Upper lobe of left lung (tissue), 6 donors: ENCODE measurements around the gene DHX32. TPM values are rescaled to one million over a fixed set of nuclear protein-coding genes. Genes with fewer than 3 reads are reported as not detected.
"Not testable (repeated sequence)": the region's sequence is repeated elsewhere in the genome, so short reads cannot be mapped to it uniquely, and the experiment has no call there.

Experiments used
- ATAC-seq, 2 donors: fragments of 200-7000 bp; cut with Tn5 transposase; one replicate each; pipeline ENCODE4 v1.9.1; 2022; ENCODE audit warnings: mild to moderate bottlenecking in 2 of 2, moderate library complexity in 2 of 2; ENCODE audit not compliant: low FRiP score in 2 of 2
- DNase-seq, 2 donors: peaks; one replicate each; pipeline ENCODE4 v3.0.0-alpha.2; 2019 to 2020
- H3K27ac ChIP-seq, 4 donors: fragments of 200-600 bp; sonication (generic); one replicate each; pipeline ENCODE4 v1.5.1; 2016 to 2019
- H3K27me3 ChIP-seq, 4 donors: fragments of 200-600 bp; sonication (generic); one replicate each; pipeline ENCODE4 v1.5.1; 2017 to 2019
- H3K36me3 ChIP-seq, 4 donors: fragments of 200-600 bp; sonication (generic); one replicate each; pipeline ENCODE4 v1.5.1; 2016 to 2019
- H3K4me1 ChIP-seq, 4 donors: fragments of 200-600 bp; sonication (generic); one replicate each; pipeline ENCODE4 v1.5.1; 2018 to 2019
- H3K4me3 ChIP-seq, 4 donors: fragments of 200-600 bp; sonication (generic); one replicate each; pipeline ENCODE4 v1.5.1; 2017 to 2019; ENCODE audit warnings: mild to moderate bottlenecking in 2 of 4, moderate library complexity in 1 of 4
- H3K9me3 ChIP-seq, 4 donors: fragments of 200-600 bp; sonication (generic); one replicate each; pipeline ENCODE4 v1.5.1; 2018 to 2019
- CTCF ChIP-seq, 6 experiments: fragments of 450-650 bp in 4 of 6; fragments of 200-600 bp in 2 of 6; sonication (generic) in 2 of 6; IDR thresholded peaks; one replicate each; pipeline ENCODE4 v1.5.1; 2016 to 2019; ENCODE audit warnings: antibody characterized with exemption in 6 of 6
- EP300 ChIP-seq, 4 donors: sonication (generic); formaldehyde crosslinking; IDR thresholded peaks; one replicate each; pipeline ENCODE4 v1.5.1; 2017; ENCODE audit warnings: antibody characterized with exemption in 4 of 4, control low read depth in 2 of 4
- POLR2A ChIP-seq, 4 donors: fragments of 450-650 bp; IDR thresholded peaks; one replicate each; pipeline ENCODE4 v1.5.1; 2016 to 2017; ENCODE audit warnings: antibody characterized with exemption in 4 of 4, mild to moderate bottlenecking in 2 of 4
- POLR2AphosphoS5 ChIP-seq, 2 donors: sonication (generic); formaldehyde crosslinking; IDR thresholded peaks; one replicate each; pipeline ENCODE4 v1.5.1; 2017; ENCODE audit warnings: antibody characterized with exemption in 2 of 2
- WGBS, 2 donors: methylation state at CpG; one replicate each; pipeline ENCODE4 v1.1.5; 2017 to 2018; 5-methylcytosine and 5-hydroxymethylcytosine counted together
- total RNA-seq, 6 donors: library from RNA; depleted of rRNA in 4 of 6; stranded (reverse); fragments of >200 nt in 4 of 6; gene quantifications; one replicate each; pipeline versions ENCODE4 v1.1.0 to v1.2.1, GENCODE V29; 2016 to 2021
- donor health status: DM: no; HTN: no; CAD: no; lungs with moderate emphysema.
- donor health status: DM: no; HTN: yes; CAD: no; lungs with severe emphysema.

The DHX32 gene
- total RNA-seq, 6 donors from 2014 or later, result 9.4 to 37.2 (median 28.0) TPM

GRCh38 chr10:125911145-125911544 lies 30.1 kb upstream of the DHX32 start:
- Histone ChIP-seq H3K9me3 (no peaks in the 10 kb centered on the region), H3K36me3 (no peaks in the 10 kb centered on the region), H3K4me3 (no peak overlapping the region), H3K4me1 (peaks cover 0 to 4% (median 0%) of the 10 kb centered on the region in 4 donors), H3K27me3 (no peaks in the 10 kb centered on the region), H3K27ac (no peak overlapping the region)
- 85 to 97% methylated on average over 10 of the region's 10 CpGs for WGBS, 2 donors
- ATAC-seq (no peak), DNase-seq (no peak)
- TF ChIP-seq EP300 (IDR thresholded peaks at IDR 0.05) (no peak), CTCF (IDR thresholded peaks at IDR 0.05) (no peak), POLR2AphosphoS5 (IDR thresholded peaks at IDR 0.05) (no peak), POLR2A (IDR thresholded peaks at IDR 0.05) (no peak)

- not testable (repeated sequence) for H3K4me3 ChIP-seq, H3K9me3 ChIP-seq, H3K27ac ChIP-seq, H3K36me3 ChIP-seq, ATAC-seq, H3K4me1 ChIP-seq, DNase-seq, H3K27me3 ChIP-seq
- WGBS, 2 donors, result 62 to 63% methylated on average over 3 of the region's 3 CpGs
Measured at GRCh38 chr10:125909491-125909890, 28.4 kb upstream of the DHX32 start.

GRCh38 chr10:125908813-125909212 lies 27.7 kb upstream of the DHX32 start:
- not testable (repeated sequence) for DNase-seq, H3K27me3 ChIP-seq, H3K27ac ChIP-seq, H3K4me1 ChIP-seq, H3K36me3 ChIP-seq, H3K4me3 ChIP-seq, H3K9me3 ChIP-seq
- WGBS, 2 donors, result 51 to 54% methylated on average over 2 of the region's 2 CpGs
- peak; percentile 34 to 70 for ATAC-seq

GRCh38 chr10:125907598-125907997 lies 26.5 kb upstream of the DHX32 start:
- WGBS, 2 donors, result 82 to 83% methylated on average over 2 of the region's 2 CpGs
- not testable (repeated sequence) for H3K27me3 ChIP-seq, H3K27ac ChIP-seq, H3K9me3 ChIP-seq, H3K36me3 ChIP-seq, DNase-seq, H3K4me1 ChIP-seq, ATAC-seq, H3K4me3 ChIP-seq

GRCh38 chr10:125905069-125905994 lies 24.2 kb upstream of the DHX32 start:
- not testable (repeated sequence) for H3K36me3 ChIP-seq, H3K9me3 ChIP-seq, H3K27ac ChIP-seq, H3K27me3 ChIP-seq, H3K4me3 ChIP-seq, H3K4me1 ChIP-seq, DNase-seq
- ATAC-seq, result peak; percentile 61 to 81
- WGBS, 2 donors, result 67 to 73% methylated on average over 5 of the region's 5 CpGs

GRCh38 chr10:125903135-125903640 lies 22.1 kb upstream of the DHX32 start:
- H3K9me3 ChIP-seq, H3K4me3 ChIP-seq, H3K27me3 ChIP-seq, H3K36me3 ChIP-seq, H3K4me1 ChIP-seq, H3K27ac ChIP-seq, ATAC-seq: not testable (repeated sequence)
- 75 to 78% methylated on average over 3 of the region's 3 CpGs for WGBS, 2 donors
- peak in 1 of 2 donors; percentile 22 for DNase-seq

- not testable (repeated sequence) for H3K4me3 ChIP-seq, H3K4me1 ChIP-seq, DNase-seq, H3K27ac ChIP-seq, ATAC-seq, H3K27me3 ChIP-seq, H3K9me3 ChIP-seq, H3K36me3 ChIP-seq
- 71 to 76% methylated on average over 2 to 3 of the region's 3 CpGs for WGBS, 2 donors
Measured at GRCh38 chr10:125900963-125901362, 19.9 kb upstream of the DHX32 start.

GRCh38 chr10:125897317-125897716 lies 16.2 kb upstream of the DHX32 start:
- 53 to 56% methylated on average over 4 of the region's 4 CpGs for WGBS, 2 donors
- H3K27ac ChIP-seq, result not testable (repeated sequence)

More at GRCh38 chr10:125897317-125897716, 16.2 kb upstream of the DHX32 start:
- peaks cover 0 to 17% (median 8%) of the 10 kb centered on the region in 4 donors for H3K4me1 ChIP-seq
- ATAC-seq, H3K9me3 ChIP-seq, DNase-seq, H3K36me3 ChIP-seq, H3K27me3 ChIP-seq: not testable (repeated sequence)
- peak overlapping the region in 3 of 4 donors; percentile 66 to 85 (median 67) for H3K4me3 ChIP-seq
